GM21526 (cell line): ENCODE data around the gene SSPN.

ENCODE experiments used
- ATAC-seq: cut with Tn5 transposase; IDR thresholded peaks from one replicate; pipeline ENCODE4 v1.9.1; 2021; ENCODE audit warnings: moderate library complexity; ENCODE audit not compliant: unreplicated experiment, low FRiP score

SSPN gene

GRCh38 chr12:26185532-26186320 is 9.6 kb upstream of the SSPN start:
- ATAC-seq, result no peak

GRCh38 chr12:26187014-26187798 is 8.2 kb upstream of the SSPN start:
- ATAC-seq, result no peak

GRCh38 chr12:26188127-26188526 is 7.2 kb upstream of the SSPN start:
- no peak for ATAC-seq

GRCh38 chr12:26188641-26189040 is 6.7 kb upstream of the SSPN start:
- ATAC-seq, result no peak

- ATAC-seq, result no peak
These were observed 3.2 kb upstream of the SSPN start for GRCh38 chr12:26192142-26192541.

- ATAC-seq, result no peak
These were observed 1.8 kb upstream of the SSPN start for GRCh38 chr12:26193539-26193938.

- no peak for ATAC-seq
These were observed 458 bp downstream of the SSPN start for GRCh38 chr12:26195641-26196420.

GRCh38 chr12:26196421-26196716 is 996 bp downstream of the SSPN start:
- ATAC-seq, result no peak

- ATAC-seq, result no peak
These were observed 2.5 kb downstream of the SSPN start for GRCh38 chr12:26197832-26198231.

GRCh38 chr12:26198742-26199141 is 3.4 kb downstream of the SSPN start:
- ATAC-seq, result no peak

- ATAC-seq, result no peak
These were observed 7.9 kb downstream of the SSPN start for GRCh38 chr12:26203167-26203780.

- no peak for ATAC-seq
These were observed 9.4 kb downstream of the SSPN start for GRCh38 chr12:26204612-26205289.

GRCh38 chr12:26205298-26205697 is 9.9 kb downstream of the SSPN start:
- ATAC-seq, result no peak

GRCh38 chr12:26205941-26206340 is 10.6 kb downstream of the SSPN start:
- ATAC-seq, result no peak

- no peak for ATAC-seq
These were observed 16.0 kb downstream of the SSPN start for GRCh38 chr12:26211331-26211730.

GRCh38 chr12:26212396-26212795 is 17.0 kb downstream of the SSPN start:
- ATAC-seq, result no peak

GRCh38 chr12:26212988-26213387 is 17.6 kb downstream of the SSPN start:
- ATAC-seq, result no peak

GRCh38 chr12:26214121-26214520 is 18.7 kb downstream of the SSPN start:
- ATAC-seq, result no peak

- no peak for ATAC-seq
These were observed 24.4 kb downstream of the SSPN start for GRCh38 chr12:26219736-26220135.

- no peak for ATAC-seq
These were observed 29.3 kb downstream of the SSPN start for GRCh38 chr12:26224657-26225056.
